Measurements from ENCODE around the gene AVPR2.

The AVPR2 gene

GRCh38 chrX:153871451-153871850 is 33.0 kb upstream of the AVPR2 start:
- no peak overlapping the region for H3K4me3 ChIP-seq (ENCODE audit: control insufficient read depth, low read depth, low read length)
- TF ChIP-seq CTCF (IDR thresholded peaks at IDR 0.05; ENCODE audit: control insufficient read depth, insufficient read depth, low read depth, low read length, missing control alignments) = no peak
- no peak for DNase-seq (ENCODE audit: low read depth)

- H3K4me3 ChIP-seq (ENCODE audit: control insufficient read depth, low read depth, low read length) = no peak overlapping the region
- no peak for DNase-seq (ENCODE audit: low read depth)
- TF ChIP-seq CTCF (IDR thresholded peaks at IDR 0.05; ENCODE audit: control insufficient read depth, insufficient read depth, low read depth, low read length, missing control alignments) = no peak
Measured at GRCh38 chrX:153871946-153872878, 32.3 kb upstream of the AVPR2 start.

GRCh38 chrX:153873282-153874084 is 31.0 kb upstream of the AVPR2 start:
- DNase-seq (ENCODE audit: low read depth) = no peak
- TF ChIP-seq CTCF (IDR thresholded peaks at IDR 0.05; ENCODE audit: control insufficient read depth, insufficient read depth, low read depth, low read length, missing control alignments) = no peak
- no peak overlapping the region for H3K4me3 ChIP-seq (ENCODE audit: control insufficient read depth, low read depth, low read length)

DNA sequence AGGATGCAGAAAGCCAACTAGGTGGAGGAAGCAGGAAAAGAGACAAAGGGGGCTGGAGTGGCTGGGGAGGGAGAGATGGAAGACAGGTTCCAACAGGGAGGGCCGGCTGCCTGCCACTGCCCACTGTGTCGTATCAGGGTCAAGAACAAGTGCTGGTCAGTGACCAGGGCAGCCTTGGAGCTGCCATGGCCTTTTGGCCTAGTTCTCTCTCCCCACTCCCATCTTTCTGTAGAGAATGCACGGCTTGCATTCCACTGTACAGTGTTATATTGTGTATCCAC is 30.4 kb upstream of the AVPR2 start:
- no peak for DNase-seq (ENCODE audit: low read depth)
- no peak overlapping the region for H3K4me3 ChIP-seq (ENCODE audit: control insufficient read depth, low read depth, low read length)
- no peak for TF ChIP-seq CTCF (IDR thresholded peaks at IDR 0.05; ENCODE audit: control insufficient read depth, insufficient read depth, low read depth, low read length, missing control alignments)

- TF ChIP-seq CTCF (IDR thresholded peaks at IDR 0.05; ENCODE audit: control insufficient read depth, insufficient read depth, low read depth, low read length, missing control alignments) = no peak
- DNase-seq (ENCODE audit: low read depth) = no peak
- H3K4me3 ChIP-seq (ENCODE audit: control insufficient read depth, low read depth, low read length) = no peak overlapping the region
Measured at GRCh38 chrX:153874366-153875125, 29.9 kb upstream of the AVPR2 start.

GRCh38 chrX:153875391-153876111 is 28.9 kb upstream of the AVPR2 start:
- DNase-seq (ENCODE audit: low read depth) = no peak
- no peak overlapping the region for H3K4me3 ChIP-seq (ENCODE audit: control insufficient read depth, low read depth, low read length)
- no peak for TF ChIP-seq CTCF (IDR thresholded peaks at IDR 0.05; ENCODE audit: control insufficient read depth, insufficient read depth, low read depth, low read length, missing control alignments)
